ENCODE results near the gene FAM135A. TPM values are rescaled to one million over a fixed set of nuclear protein-coding genes. Genes with fewer than 3 reads are reported as not detected.

The FAM135A gene
- total RNA-seq, 2 donors from 2014 or later, result 25.8 to 34.0 TPM

DNA sequence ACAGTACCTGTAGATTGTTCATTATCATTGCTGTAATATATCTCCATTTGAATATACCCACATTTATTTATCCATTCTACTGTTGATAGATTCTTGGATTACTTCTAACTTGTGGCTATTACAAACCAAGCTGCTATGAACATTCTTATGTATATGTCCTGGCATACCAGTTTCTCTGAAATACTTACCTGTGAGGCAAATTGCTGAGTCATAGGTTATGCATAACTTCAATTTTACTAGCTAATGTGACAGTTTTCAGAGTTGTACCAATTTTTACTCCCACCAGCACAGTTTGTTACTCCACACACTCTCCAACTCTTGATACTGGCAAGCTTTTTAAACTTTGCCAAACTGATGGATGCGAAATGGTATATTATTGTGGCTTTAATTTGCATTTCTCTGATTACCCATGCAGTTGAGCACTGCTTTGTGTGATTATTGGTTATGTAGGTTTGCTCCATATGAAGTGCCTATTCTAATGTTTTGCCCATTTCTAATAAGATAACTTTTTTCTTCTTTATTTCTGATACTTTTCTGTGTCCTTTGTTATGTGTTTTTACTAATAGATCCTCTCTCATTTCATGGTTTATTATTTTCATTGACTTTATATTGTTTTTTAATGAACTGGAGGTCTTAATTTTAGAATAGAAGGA is 90.6 kb downstream of the FAM135A start:
- TF ChIP-seq, protein P1, sequence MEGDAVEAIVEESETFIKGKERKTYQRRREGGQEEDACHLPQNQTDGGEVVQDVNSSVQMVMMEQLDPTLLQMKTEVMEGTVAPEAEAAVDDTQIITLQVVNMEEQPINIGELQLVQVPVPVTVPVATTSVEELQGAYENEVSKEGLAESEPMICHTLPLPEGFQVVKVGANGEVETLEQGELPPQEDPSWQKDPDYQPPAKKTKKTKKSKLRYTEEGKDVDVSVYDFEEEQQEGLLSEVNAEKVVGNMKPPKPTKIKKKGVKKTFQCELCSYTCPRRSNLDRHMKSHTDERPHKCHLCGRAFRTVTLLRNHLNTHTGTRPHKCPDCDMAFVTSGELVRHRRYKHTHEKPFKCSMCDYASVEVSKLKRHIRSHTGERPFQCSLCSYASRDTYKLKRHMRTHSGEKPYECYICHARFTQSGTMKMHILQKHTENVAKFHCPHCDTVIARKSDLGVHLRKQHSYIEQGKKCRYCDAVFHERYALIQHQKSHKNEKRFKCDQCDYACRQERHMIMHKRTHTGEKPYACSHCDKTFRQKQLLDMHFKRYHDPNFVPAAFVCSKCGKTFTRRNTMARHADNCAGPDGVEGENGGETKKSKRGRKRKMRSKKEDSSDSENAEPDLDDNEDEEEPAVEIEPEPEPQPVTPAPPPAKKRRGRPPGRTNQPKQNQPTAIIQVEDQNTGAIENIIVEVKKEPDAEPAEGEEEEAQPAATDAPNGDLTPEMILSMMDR (conservative IDR thresholded peaks at IDR 0.05), result no peak
- no peaks in the 10 kb centered on the region for H3K4me1 ChIP-seq (ENCODE audit: control insufficient read depth, insufficient read depth, low read length)
- 92% methylated on average over 1 of the region's 1 CpG; no CpG with 5 or more reads in 1 of the 2 experiments for WGBS, 2 experiments (ENCODE audit: insufficient coverage in 1 of 2, insufficient read length in 1 of 2)
- Mint-ChIP-seq H3K27me3 (ENCODE audit: insufficient read depth) (no peaks in the 10 kb centered on the region), H3K27ac (no peak overlapping the region), H3K36me3 (ENCODE audit: low read depth) (peaks cover 46% of the 10 kb centered on the region), H3K4me1 (no peaks in the 10 kb centered on the region), H3K4me3 (no peak overlapping the region), H3K9me3 (peaks cover 19% of the 10 kb centered on the region)
- no peak overlapping the region for H3K27ac ChIP-seq (ENCODE audit: low read depth, low read length)
- peaks cover 23% of the 10 kb centered on the region for H3K9me3 ChIP-seq (ENCODE audit: control insufficient read depth, low read length)
- peaks cover 30% of the 10 kb centered on the region for H3K36me3 ChIP-seq (ENCODE audit: control insufficient read depth, insufficient read depth, low read length)
- H3K27me3 ChIP-seq (ENCODE audit: control insufficient read depth, insufficient read depth, low read length, poor library complexity, severe bottlenecking), result no peaks in the 10 kb centered on the region
- no peak for DNase-seq
- H3K4me3 ChIP-seq (ENCODE audit: low read length), result no peak overlapping the region
- no peak overlapping the region for H3K9ac ChIP-seq (ENCODE audit: extremely low read depth, low read length, poor library complexity, severe bottlenecking)

DNA sequence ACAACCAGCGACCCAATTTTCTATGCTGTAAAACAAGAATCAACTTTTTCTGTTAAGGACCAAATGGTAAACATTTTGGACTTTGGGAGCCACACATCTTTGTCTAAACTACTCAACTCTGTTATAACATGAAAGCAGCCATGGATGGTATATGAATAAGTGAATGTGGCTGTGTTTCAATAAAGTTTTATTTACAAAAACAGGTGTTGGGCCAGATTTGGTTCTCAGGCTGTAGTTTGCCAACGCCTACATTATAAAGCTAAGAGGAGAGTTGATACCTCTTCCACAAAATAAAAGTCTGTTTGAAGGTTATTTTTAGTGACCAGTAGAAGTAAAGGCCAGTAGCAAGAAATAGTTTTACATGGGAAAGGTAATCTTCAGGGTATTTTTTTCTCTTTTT is 93.0 kb downstream of the FAM135A start:
- Mint-ChIP-seq H3K4me1 (no peaks in the 10 kb centered on the region), H3K27ac (no peak overlapping the region), H3K9me3 (peaks cover 19% of the 10 kb centered on the region), H3K4me3 (no peak overlapping the region), H3K36me3 (ENCODE audit: low read depth) (peaks cover 40% of the 10 kb centered on the region), H3K27me3 (ENCODE audit: insufficient read depth) (no peaks in the 10 kb centered on the region)
- 86 to 95% methylated on average over 1 to 2 of the region's 2 CpGs for WGBS, 2 experiments (ENCODE audit: insufficient coverage in 1 of 2, insufficient read length in 1 of 2)
- TF ChIP-seq, protein P1 (conservative IDR thresholded peaks at IDR 0.05), result no peak
- H3K9ac ChIP-seq (ENCODE audit: extremely low read depth, low read length, poor library complexity, severe bottlenecking), result no peak overlapping the region
- H3K4me1 ChIP-seq (ENCODE audit: control insufficient read depth, insufficient read depth, low read length), result no peaks in the 10 kb centered on the region
- DNase-seq, result no peak
- no peak overlapping the region for H3K27ac ChIP-seq (ENCODE audit: low read depth, low read length)
- peaks cover 30% of the 10 kb centered on the region for H3K36me3 ChIP-seq (ENCODE audit: control insufficient read depth, insufficient read depth, low read length)
- H3K27me3 ChIP-seq (ENCODE audit: control insufficient read depth, insufficient read depth, low read length, poor library complexity, severe bottlenecking), result no peaks in the 10 kb centered on the region
- no peak overlapping the region for H3K4me3 ChIP-seq (ENCODE audit: low read length)
- H3K9me3 ChIP-seq (ENCODE audit: control insufficient read depth, low read length), result peaks cover 23% of the 10 kb centered on the region

DNA sequence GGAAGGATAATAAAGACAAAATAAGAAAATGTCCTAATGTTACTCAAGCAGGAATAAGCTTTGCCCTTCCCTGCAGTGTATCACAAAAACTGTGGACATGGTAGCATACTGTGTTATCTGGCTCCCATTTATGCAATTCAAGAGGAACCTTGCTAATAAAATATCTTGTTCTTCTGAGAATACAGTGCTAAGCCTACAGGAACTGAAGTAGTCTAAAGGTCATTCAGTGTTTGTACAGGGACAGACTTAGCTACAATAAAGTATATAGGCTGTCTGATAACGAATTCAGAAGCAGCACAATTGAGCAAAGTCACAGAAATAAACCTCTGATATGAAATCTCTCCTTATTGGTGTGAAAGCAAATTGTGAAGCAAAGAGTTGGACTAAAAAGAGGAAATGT is 93.9 kb downstream of the FAM135A start:
- Mint-ChIP-seq H3K27me3 (ENCODE audit: insufficient read depth) (no peaks in the 10 kb centered on the region), H3K4me1 (no peaks in the 10 kb centered on the region), H3K27ac (no peak overlapping the region), H3K9me3 (peaks cover 19% of the 10 kb centered on the region), H3K36me3 (ENCODE audit: low read depth) (peaks cover 34% of the 10 kb centered on the region), H3K4me3 (no peak overlapping the region)
- 91% methylated on average over 1 of the region's 1 CpG; no CpG with 5 or more reads in 1 of the 2 experiments for WGBS, 2 experiments (ENCODE audit: insufficient coverage in 1 of 2, insufficient read length in 1 of 2)
- Histone ChIP-seq H3K27ac (ENCODE audit: low read depth, low read length) (no peak overlapping the region), H3K27me3 (ENCODE audit: control insufficient read depth, insufficient read depth, low read length, poor library complexity, severe bottlenecking) (no peaks in the 10 kb centered on the region), H3K36me3 (ENCODE audit: control insufficient read depth, insufficient read depth, low read length) (peaks cover 30% of the 10 kb centered on the region), H3K4me1 (ENCODE audit: control insufficient read depth, insufficient read depth, low read length) (no peaks in the 10 kb centered on the region), H3K9ac (ENCODE audit: extremely low read depth, low read length, poor library complexity, severe bottlenecking) (no peak overlapping the region), H3K9me3 (ENCODE audit: control insufficient read depth, low read length) (peaks cover 23% of the 10 kb centered on the region), H3K4me3 (ENCODE audit: low read length) (no peak overlapping the region)
- TF ChIP-seq, protein P1 (conservative IDR thresholded peaks at IDR 0.05), result no peak
- DNase-seq, result no peak

Measured in endodermal cell (in vitro differentiated cells).